H1 (cell line): ENCODE data around the gene TCEANC2. TPM values are rescaled to one million over a fixed set of nuclear protein-coding genes. Genes with fewer than 3 reads are reported as not detected.

Experiments
- CTCF ChIA-PET: fragments of 300-600 bp; sonication (Branson Sonifier 250); formaldehyde crosslinking; loops from one replicate; lab custom pipeline; 2021; ENCODE audit not compliant: partially characterized antibody; lab: Charles Lee
- POLR2A ChIA-PET: fragments of 300-600 bp; sonication (Branson Sonifier 250); formaldehyde crosslinking; loops from one replicate; lab custom pipeline; 2021; ENCODE audit warnings: inconsistent platforms; ENCODE audit not compliant: partially characterized antibody; lab: Charles Lee
- DNase-seq, 2 experiments: peaks; one replicate each; pipeline versions ENCODE4 v3.0.0 to v3.0.0-alpha.2; 2010 to 2022; ENCODE audit warnings: low spot score in 2 of 2, low read depth in 1 of 2, mixed read lengths in 1 of 2
- FAIRE-seq: peaks from 2 replicates; lab custom pipeline; 2011; peaks lifted over from hg19 to GRCh38; lab: Jason Lieb, UNC
- H2AFZ ChIP-seq: 2 replicates; pipeline ENCODE4 v1.8.1; 2012; ENCODE audit warnings: low read length, inconsistent platforms
- H2AK5ac ChIP-seq: 2 replicates; pipeline ENCODE4 v1.6.1; 2013; ENCODE audit warnings: low read depth, low read length
- H2BK120ac ChIP-seq: replicated peaks from 2 replicates; pipeline ENCODE3; 2013; ENCODE audit warnings: low read depth, low read length, inconsistent platforms
- H2BK12ac ChIP-seq: 2 replicates; pipeline ENCODE4 v1.6.1; 2013; ENCODE audit warnings: low read depth, low read length
- H2BK15ac ChIP-seq: 2 replicates; pipeline ENCODE4 v1.6.1; 2013; ENCODE audit warnings: low read length
- H2BK20ac ChIP-seq: 2 replicates; pipeline ENCODE4 v1.6.1; 2013; ENCODE audit warnings: low read length
- H2BK5ac ChIP-seq: 2 replicates; pipeline ENCODE4 v1.6.1; 2013; ENCODE audit warnings: low read depth, low read length
- H3K14ac ChIP-seq: 2 replicates; pipeline ENCODE4 v1.6.1; 2013; ENCODE audit warnings: inconsistent platforms; ENCODE audit not compliant: insufficient read length
- H3K18ac ChIP-seq: 2 replicates; pipeline ENCODE4 v1.6.1; 2013; ENCODE audit warnings: low read length; ENCODE audit errors: extremely low read depth
- H3K23ac ChIP-seq: 2 replicates; pipeline ENCODE4 v1.6.1; 2013; ENCODE audit warnings: inconsistent platforms; ENCODE audit not compliant: insufficient read length
- H3K23me2 ChIP-seq: 2 replicates; pipeline ENCODE4 v1.6.1; 2013; ENCODE audit warnings: low read depth, low read length
- H3K27ac ChIP-seq: 2 replicates; pipeline ENCODE4 v1.6.1; 2011; ENCODE audit warnings: low read depth, low read length, inconsistent platforms
- H3K27me3 ChIP-seq, 4 experiments: replicated peaks in 1 of 4; 1 replicate in 1 of 4; 2 replicates in 3 of 4; pipeline versions ENCODE4 v1.6.1 to v1.8.1; 2011 to 2013; ENCODE audit warnings: low read length in 3 of 4, mild to moderate bottlenecking in 3 of 4, inconsistent platforms in 2 of 4, mixed read lengths in 2 of 4, moderate library complexity in 1 of 4; ENCODE audit not compliant: control insufficient read depth in 3 of 4, insufficient read depth in 3 of 4; ENCODE audit errors: extremely low read depth in 1 of 4
- H3K36me3 ChIP-seq, 4 experiments: 2 replicates each; pipeline versions ENCODE4 v1.6.1 to v1.8.1; 2011 to 2013; ENCODE audit warnings: mild to moderate bottlenecking in 4 of 4, low read length in 3 of 4, moderate library complexity in 2 of 4, control low read depth in 1 of 4, inconsistent platforms in 1 of 4; ENCODE audit not compliant: insufficient read depth in 4 of 4, control insufficient read depth in 2 of 4
- H3K4ac ChIP-seq: replicated peaks from 2 replicates; pipeline ENCODE3; 2013; ENCODE audit warnings: low read length, low read depth, mixed read lengths, inconsistent platforms; ENCODE audit not compliant: insufficient read length
- H3K4me1 ChIP-seq, 4 experiments: replicated peaks in 1 of 4; 1 replicate in 1 of 4; 2 replicates in 3 of 4; pipeline versions ENCODE4 v1.6.1 to v1.8.1; 2011 to 2013; ENCODE audit warnings: low read length in 3 of 4, inconsistent platforms in 2 of 4, mixed read lengths in 1 of 4; ENCODE audit not compliant: insufficient read depth in 4 of 4, control insufficient read depth in 3 of 4
- H3K4me2 ChIP-seq, 2 experiments: 2 replicates each; pipeline versions ENCODE4 v1.6.1 to v1.8.1; 2011 to 2013; ENCODE audit warnings: low read depth in 2 of 2, low read length in 2 of 2, control low read depth in 1 of 2, inconsistent platforms in 1 of 2, mild to moderate bottlenecking in 1 of 2; ENCODE audit not compliant: insufficient read depth in 1 of 2
- H3K4me3 ChIP-seq, 4 experiments: fragments of 200-600, 300-600 bp in 1 of 4; sonication (generic), shearing (Covaris generic), sonication (Bioruptor Twin) in 1 of 4; 2 replicates each; pipeline versions ENCODE4 v1.5.1 to v1.8.1; 2011 to 2016; ENCODE audit warnings: low read length in 4 of 4, low read depth in 3 of 4, control low read depth in 2 of 4, inconsistent platforms in 2 of 4, mild to moderate bottlenecking in 2 of 4, mixed read lengths in 1 of 4, moderate library complexity in 1 of 4; ENCODE audit not compliant: insufficient read depth in 2 of 4; ENCODE audit errors: extremely low read depth in 1 of 4
- H3K56ac ChIP-seq: replicated peaks from 2 replicates; pipeline ENCODE3; 2013; ENCODE audit warnings: low read depth, mild to moderate bottlenecking, mixed read lengths, low read length, inconsistent platforms; ENCODE audit not compliant: insufficient read length
- H3K79me1 ChIP-seq: 2 replicates; pipeline ENCODE4 v1.6.1; 2013; ENCODE audit warnings: low read depth, low read length, control low read depth
- H3K79me2 ChIP-seq, 2 experiments: 2 replicates each; pipeline versions ENCODE4 v1.6.1 to v1.8.1; 2012 to 2013; ENCODE audit warnings: low read length in 2 of 2, mild to moderate bottlenecking in 2 of 2, inconsistent platforms in 1 of 2; ENCODE audit not compliant: insufficient read depth in 2 of 2, control insufficient read depth in 1 of 2
- H3K9ac ChIP-seq, 4 experiments: replicated peaks in 1 of 4; 1 replicate in 1 of 4; 2 replicates in 3 of 4; pipeline versions ENCODE4 v1.6.1 to v1.8.1; 2011 to 2013; ENCODE audit warnings: low read depth in 3 of 4, low read length in 3 of 4, control low read depth in 2 of 4, mild to moderate bottlenecking in 2 of 4, moderate library complexity in 2 of 4, inconsistent platforms in 1 of 4; ENCODE audit errors: extremely low read depth in 1 of 4
- H3K9me3 ChIP-seq, 2 experiments: 2 replicates each; pipeline versions ENCODE4 v1.6.1 to v1.8.1; 2012 to 2013; ENCODE audit warnings: mild to moderate bottlenecking in 2 of 2, moderate library complexity in 2 of 2, control low read depth in 1 of 2, inconsistent platforms in 1 of 2, low read depth in 1 of 2, low read length in 1 of 2, mixed read lengths in 1 of 2; ENCODE audit not compliant: insufficient read depth in 2 of 2
- H4K20me1 ChIP-seq, 2 experiments: replicated peaks in 1 of 2; 2 replicates each; pipeline versions ENCODE3 to v1.8.1; 2011 to 2013; ENCODE audit warnings: inconsistent platforms in 2 of 2, low read length in 2 of 2, mild to moderate bottlenecking in 1 of 2; ENCODE audit not compliant: insufficient read depth in 2 of 2, control insufficient read depth in 1 of 2
- H4K5ac ChIP-seq: 2 replicates; pipeline ENCODE4 v1.6.1; 2013; ENCODE audit warnings: low read length, low read depth, mixed read lengths, inconsistent platforms; ENCODE audit not compliant: insufficient read length
- H4K8ac ChIP-seq: 2 replicates; pipeline ENCODE4 v1.8.0; 2013; ENCODE audit warnings: mild to moderate bottlenecking, moderate library complexity, low read length, inconsistent platforms; ENCODE audit not compliant: insufficient read depth; ENCODE audit errors: extremely low read depth
- H4K91ac ChIP-seq: replicated peaks from 2 replicates; pipeline ENCODE3; 2013; ENCODE audit warnings: low read length, mixed read lengths, inconsistent platforms; ENCODE audit not compliant: insufficient read length
- ASH2L ChIP-seq: fragments of 200-600, 300-600 bp; sonication (generic); IDR thresholded peaks from one replicate; pipeline ENCODE4 v1.7.1; 2017; ENCODE audit warnings: low read length
- CBX8 ChIP-seq: fragments of 300-800, 300-1000 bp; sonication (generic); IDR thresholded peaks from 2 replicates; pipeline ENCODE4 v1.7.1; 2016; ENCODE audit warnings: low read depth, low read length, borderline replicate concordance
- CREB1 ChIP-seq: IDR thresholded peaks from 2 replicates; pipeline ENCODE4 v1.6.1; 2012; ENCODE audit warnings: inconsistent platforms
- FOSL1 ChIP-seq: IDR thresholded peaks from 2 replicates; pipeline ENCODE4 v1.6.1; 2011; ENCODE audit warnings: mild to moderate bottlenecking, low read depth, low read length, moderate library complexity; ENCODE audit not compliant: insufficient read depth
- HDAC6 ChIP-seq: IDR thresholded peaks from one replicate; pipeline ENCODE4 v1.7.1; 2012; ENCODE audit warnings: low read depth, mild to moderate bottlenecking, inconsistent platforms, low read length, moderate library complexity
- KDM1A ChIP-seq: fragments of 200-600, 300-600 bp; sonication (generic); IDR thresholded peaks from 2 replicates; pipeline ENCODE4 v1.7.1; 2016; ENCODE audit warnings: mild to moderate bottlenecking, low read length, borderline replicate concordance
- POU5F1 ChIP-seq: IDR thresholded peaks from 2 replicates; pipeline ENCODE4 v1.6.1; 2011; ENCODE audit warnings: low read depth, mild to moderate bottlenecking, low read length, moderate library complexity
- SIX5 ChIP-seq: IDR thresholded peaks from 2 replicates; pipeline ENCODE4 v1.6.1; 2011; ENCODE audit warnings: mild to moderate bottlenecking, low read depth, low read length
- SP1 ChIP-seq: IDR thresholded peaks from 2 replicates; pipeline ENCODE4 v1.6.1; 2011; ENCODE audit warnings: low read depth, low read length
- TEAD4 ChIP-seq: IDR thresholded peaks from 2 replicates; pipeline ENCODE4 v1.6.1; 2012; ENCODE audit warnings: low read depth, low read length, inconsistent platforms, mixed read lengths
- WGBS, 2 experiments: shearing (Covaris generic) in 1 of 2; methylation state at CpG; one replicate each; pipeline versions ENCODE4 v1.1.6 to v1.1.7; 2013 to 2015; ENCODE audit warnings: low lambda C conversion rate in 2 of 2, mixed read lengths in 2 of 2, inconsistent platforms in 1 of 2, low coverage in 1 of 2, missing lambda C conversion rate in 1 of 2; ENCODE audit not compliant: insufficient replicate concordance in 2 of 2, insufficient coverage in 1 of 2, insufficient read length in 1 of 2; ENCODE audit errors: extremely low coverage in 1 of 2, missing lambda C conversion rate in 1 of 2; 5-methylcytosine and 5-hydroxymethylcytosine counted together
- polyA plus RNA-seq, 7 experiments: library from polyadenylated mRNA; depleted of rRNA in 3 of 7; stranded (reverse) in 5 of 7; unstranded in 2 of 7; fragments of >200 nt in 5 of 7; fragments of 200-250 nt in 2 of 7; gene quantifications; 1 replicate in 5 of 7; 2 replicates in 1 of 7; 4 replicates in 1 of 7; pipeline versions ENCODE4 v1.2.1 to v1.2.3, GENCODE V29; 2011 to 2013; ENCODE audit warnings: missing spikeins in 2 of 7, mixed read lengths in 2 of 7
- total RNA-seq: library from RNA; stranded (reverse); fragmentation: NEBNext Ultra II Directional; extraction: Animal tissue kit (Norgen Biotek cat#: 25700); gene quantifications from 2 replicates; pipeline ENCODE4 v1.2.1, GENCODE V29; 2021
- TF ChIP-seq, protein P1 (sequence below): IDR thresholded peaks from 2 replicates; pipeline ENCODE4 v1.6.1; 2012; ENCODE audit warnings: inconsistent platforms

The TCEANC2 gene
- total and polyA plus RNA-seq, 2 of the 8 experiments (the other 6 are each of a cell fraction or from before 2014, with no cell fraction given), result 4.2 to 8.2 TPM

DNA sequence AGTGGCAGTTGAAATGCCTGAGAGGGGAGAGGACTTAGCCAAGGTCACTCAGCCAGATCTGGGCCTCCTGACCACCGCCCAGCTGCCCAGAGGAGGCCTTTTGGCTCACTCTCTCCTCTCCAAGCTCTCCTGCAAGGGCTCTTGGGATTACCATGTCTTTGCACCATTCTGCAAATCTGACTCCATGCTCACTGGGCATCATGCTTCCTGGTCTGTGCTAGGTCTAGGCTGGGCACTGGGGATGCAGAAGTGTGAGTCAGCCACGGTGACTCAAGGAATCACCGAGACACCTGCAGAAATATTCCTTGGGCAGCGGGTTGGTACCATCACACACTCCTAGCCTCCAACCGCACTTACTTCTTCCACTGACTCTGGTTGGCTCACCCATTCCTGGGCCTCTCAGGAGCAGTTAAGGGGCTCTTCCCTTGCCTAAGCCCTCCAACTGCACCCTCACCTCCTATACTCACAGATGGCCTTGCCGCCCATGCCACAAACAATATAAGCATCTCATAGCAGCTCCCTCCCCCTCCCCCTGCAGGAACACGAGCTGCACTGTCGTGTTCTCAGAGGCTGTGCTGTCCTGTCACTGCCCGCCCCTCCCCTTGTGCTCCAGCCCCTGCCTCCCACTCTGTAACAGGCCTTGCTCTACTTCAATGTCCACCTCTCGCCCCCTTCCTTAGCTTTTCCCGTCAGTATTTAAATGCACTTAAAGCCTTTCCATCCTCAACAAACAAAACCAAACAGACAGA is 64.6 kb downstream of the TCEANC2 start:
- Histone ChIP-seq H3K56ac (no peak overlapping the region), H2BK5ac (no peak overlapping the region), H3K27me3 (peaks cover 0 to 11% (median 8%) of the 10 kb centered on the region in 4 experiments; a peak in 5 of 7 replicates), H3K18ac (no peak overlapping the region), H3K79me2 (no peaks in the 10 kb centered on the region), H3K14ac (no peak overlapping the region), H2AK5ac (no peak overlapping the region), H3K23me2 (peaks cover 13% of the 10 kb centered on the region; the same call in 1 of the 2 replicates), H3K36me3 (no peaks in the 10 kb centered on the region), H2AFZ (no peak overlapping the region), H2BK120ac (no peak overlapping the region), H3K4me3 (no peak overlapping the region), H4K5ac (no peak overlapping the region), H4K20me1 (peaks cover 0 to 7% of the 10 kb centered on the region in 2 experiments), H3K9me3 (no peaks in the 10 kb centered on the region), H3K23ac (no peak overlapping the region), H3K27ac (no peak overlapping the region), H3K79me1 (no peaks in the 10 kb centered on the region), H3K9ac (no peak overlapping the region; a peak in 1 of 7 replicates), H4K91ac (no peak overlapping the region), H3K4me1 (peaks cover 0 to 18% (median 9%) of the 10 kb centered on the region in 4 experiments; a peak in 6 of 7 replicates), H4K8ac (no peak overlapping the region), H3K4me2 (no peak overlapping the region), H2BK15ac (peak overlapping the region; percentile 25; the same call in 1 of the 2 replicates), H3K4ac (no peak overlapping the region), H2BK20ac (no peak overlapping the region), H2BK12ac (no peak overlapping the region)
- CTCF ChIA-PET, result interaction anchor here (0.6 to 1.9 kb wide), 14 partner anchors 9 to 638 kb away, joined by 3 to 9 read pairs (median 3); partner anchors contain the start of genes CYB5RL and MRPL37
- DNase-seq (no peak), FAIRE-seq (no peak)
- WGBS, 2 experiments, result 73% methylated on average over 11 of the region's 11 CpGs; no CpG with 5 or more reads in 1 of the 2 experiments
- no peak for TF ChIP-seq SIX5
- TF ChIP-seq CBX8, result no peak
- TF ChIP-seq SP1, result no peak
- TF ChIP-seq CREB1, result no peak
- no peak for TF ChIP-seq ASH2L
- TF ChIP-seq, protein P1, sequence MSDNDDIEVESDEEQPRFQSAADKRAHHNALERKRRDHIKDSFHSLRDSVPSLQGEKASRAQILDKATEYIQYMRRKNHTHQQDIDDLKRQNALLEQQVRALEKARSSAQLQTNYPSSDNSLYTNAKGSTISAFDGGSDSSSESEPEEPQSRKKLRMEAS, result no peak
- no peak for TF ChIP-seq TEAD4
- no peak for TF ChIP-seq POU5F1
- no peak for TF ChIP-seq KDM1A
- no peak for TF ChIP-seq HDAC6
- no peak for TF ChIP-seq FOSL1
- POLR2A ChIA-PET, result interaction anchor here (0.9 kb wide), 1 partner anchor 39 kb away, joined by 3 read pairs; no protein-coding TSS in a partner anchor
